Astrocyte of the cerebellum (primary cell): Measurements from ENCODE around the gene CTRL.

Source experiments
- DNase-seq: peaks from one replicate; pipeline ENCODE4 v3.0.0-alpha.2; 2011; ENCODE audit warnings: low read depth
- H3K4me3 ChIP-seq: 2 replicates; pipeline ENCODE4 v1.5.1; 2011; ENCODE audit warnings: mild to moderate bottlenecking, low read depth, low read length, moderate library complexity
- CTCF ChIP-seq: IDR thresholded peaks from 2 replicates; pipeline ENCODE4 v1.5.1; 2012; ENCODE audit warnings: low read length, low read depth, moderate library complexity, mild to moderate bottlenecking; ENCODE audit errors: missing control alignments
- in situ Hi-C: cut with HindIII; loops from 2 replicates; pipeline ENCODE4 v1.10.0; 2017; ENCODE audit warnings: low sequenced_read_pairs

CTRL gene

GRCh38 chr16:67923414-67924116 lies 8.1 kb downstream of the CTRL start:
- no peak for DNase-seq
- no peak for TF ChIP-seq CTCF
- in situ Hi-C loops: loop anchor here (25.0 kb wide), 1 partner anchor 89 kb away; the partner anchor contains the start of genes DDX28, DPEP2NB and DUS2
- H3K4me3 ChIP-seq: no peak overlapping the region

GRCh38 chr16:67922740-67923139 lies 8.9 kb downstream of the CTRL start:
- in situ Hi-C loops: loop anchor here (25.0 kb wide), 1 partner anchor 90 kb away; the partner anchor contains the start of genes DDX28, DPEP2NB and DUS2
- no peak overlapping the region for H3K4me3 ChIP-seq
- no peak for DNase-seq
- TF ChIP-seq CTCF: no peak

GRCh38 chr16:67922221-67922620 lies 9.4 kb downstream of the CTRL start:
- in situ Hi-C loops: loop anchor here (25.0 kb wide), 1 partner anchor 90 kb away; the partner anchor contains the start of genes DDX28, DPEP2NB and DUS2
- DNase-seq: no peak
- H3K4me3 ChIP-seq: no peak overlapping the region
- no peak for TF ChIP-seq CTCF

GRCh38 chr16:67919622-67920221 lies 11.9 kb downstream of the CTRL start:
- TF ChIP-seq CTCF: no peak
- no peak overlapping the region for H3K4me3 ChIP-seq
- no peak for DNase-seq
- in situ Hi-C loops: loop anchor here (25.0 kb wide), 1 partner anchor 93 kb away; the partner anchor contains the start of genes DDX28, DPEP2NB and DUS2

- no peak for DNase-seq
- no peak overlapping the region for H3K4me3 ChIP-seq
- in situ Hi-C loops: loop anchor here (25.0 kb wide), 1 partner anchor 94 kb away; the partner anchor contains the start of genes DDX28, DPEP2NB and DUS2
- no peak for TF ChIP-seq CTCF
Observed at GRCh38 chr16:67917852-67918236, 13.8 kb downstream of the CTRL start.

GRCh38 chr16:67917140-67917851 lies 14.4 kb downstream of the CTRL start:
- DNase-seq: no peak
- no peak overlapping the region for H3K4me3 ChIP-seq
- no peak for TF ChIP-seq CTCF
- in situ Hi-C loops: loop anchor here (25.0 kb wide), 1 partner anchor 95 kb away; the partner anchor contains the start of genes DDX28, DPEP2NB and DUS2
